Liver (tissue), 9 donors: ENCODE data around the gene PLB1. TPM values are rescaled to one million over a fixed set of nuclear protein-coding genes. Genes with fewer than 3 reads are reported as not detected.

ENCODE experiments used
- DNase-seq: peaks from one replicate; pipeline ENCODE4 v3.0.0-alpha.2; 2017; ENCODE audit warnings: low spot score
- H3K27ac ChIP-seq, 2 donors: one replicate each; pipeline ENCODE4 v1.7.0; 2013; ENCODE audit warnings: inconsistent platforms in 2 of 2, low read length in 2 of 2, control low read depth in 1 of 2, low read depth in 1 of 2, mild to moderate bottlenecking in 1 of 2
- H3K27me3 ChIP-seq, 4 donors: one replicate each; pipeline versions ENCODE4 v1.6.1 to v1.7.0; 2013; ENCODE audit warnings: low read length in 3 of 4, inconsistent platforms in 1 of 4, mild to moderate bottlenecking in 1 of 4, moderate library complexity in 1 of 4; ENCODE audit not compliant: control insufficient read depth in 4 of 4, insufficient read depth in 4 of 4
- H3K36me3 ChIP-seq, 4 donors: one replicate each; pipeline versions ENCODE4 v1.6.1 to v1.7.0; 2013; ENCODE audit warnings: low read length in 3 of 4, mild to moderate bottlenecking in 3 of 4, low read depth in 1 of 4, moderate library complexity in 1 of 4; ENCODE audit not compliant: control insufficient read depth in 4 of 4, insufficient read depth in 3 of 4
- H3K4me1 ChIP-seq, 4 donors: one replicate each; pipeline versions ENCODE4 v1.6.1 to v1.7.0; 2013; ENCODE audit warnings: low read length in 3 of 4, mild to moderate bottlenecking in 3 of 4, moderate library complexity in 1 of 4; ENCODE audit not compliant: control insufficient read depth in 4 of 4, insufficient read depth in 4 of 4
- H3K4me3 ChIP-seq, 3 donors: one replicate each; pipeline versions ENCODE4 v1.6.1 to v1.7.0; 2013; ENCODE audit warnings: low read length in 3 of 3, control low read depth in 1 of 3, low read depth in 1 of 3, mild to moderate bottlenecking in 1 of 3
- H3K9ac ChIP-seq, 2 donors: one replicate each; pipeline ENCODE4 v1.7.0; 2013; ENCODE audit warnings: low read length in 2 of 2, mild to moderate bottlenecking in 2 of 2, moderate library complexity in 2 of 2, control low read depth in 1 of 2, low read depth in 1 of 2
- H3K9me3 ChIP-seq, 4 donors: one replicate each; pipeline versions ENCODE4 v1.6.1 to v1.7.0; 2013; ENCODE audit warnings: low read length in 3 of 4; ENCODE audit not compliant: control insufficient read depth in 4 of 4
- EGR1 ChIP-seq, 2 donors: IDR thresholded peaks; 2 replicates each; pipeline ENCODE4 v1.6.1; 2016 to 2018; ENCODE audit warnings: antibody characterized with exemption in 2 of 2, low read depth in 2 of 2
- FOXA1 ChIP-seq: IDR thresholded peaks from 2 replicates; pipeline ENCODE4 v1.6.1; 2016; ENCODE audit warnings: antibody characterized with exemption
- FOXA2 ChIP-seq: IDR thresholded peaks from 2 replicates; pipeline ENCODE4 v1.6.1; 2016; ENCODE audit warnings: antibody characterized with exemption
- GABPA ChIP-seq, 2 donors: IDR thresholded peaks in 1 of 2; conservative IDR thresholded peaks in 1 of 2; 2 replicates each; pipeline ENCODE4 v1.6.1; 2016; ENCODE audit warnings: antibody characterized with exemption in 2 of 2, mild to moderate bottlenecking in 1 of 2, moderate library complexity in 1 of 2
- HNF4A ChIP-seq, 2 donors: conservative IDR thresholded peaks; 2 replicates each; pipeline ENCODE4 v1.6.1; 2016; ENCODE audit warnings: antibody characterized with exemption in 2 of 2, mild to moderate bottlenecking in 2 of 2
- HNF4G ChIP-seq: IDR thresholded peaks from 2 replicates; pipeline ENCODE4 v1.6.1; 2016; ENCODE audit warnings: antibody characterized with exemption
- JUND ChIP-seq, 2 donors: IDR thresholded peaks; 2 replicates each; pipeline ENCODE4 v1.6.1; 2016; ENCODE audit warnings: antibody characterized with exemption in 2 of 2
- NR2F2 ChIP-seq: IDR thresholded peaks from 2 replicates; pipeline ENCODE4 v1.6.1; 2016; ENCODE audit warnings: antibody characterized with exemption
- RAD21 ChIP-seq, 2 donors: IDR thresholded peaks; 2 replicates each; pipeline ENCODE4 v1.6.1; 2016; ENCODE audit warnings: antibody characterized with exemption in 2 of 2, mild to moderate bottlenecking in 2 of 2
- RXRA ChIP-seq, 2 donors: IDR thresholded peaks; 2 replicates each; pipeline ENCODE4 v1.6.1; 2017 to 2018; ENCODE audit warnings: antibody characterized with exemption in 2 of 2, mild to moderate bottlenecking in 1 of 2
- SP1 ChIP-seq: IDR thresholded peaks from 2 replicates; pipeline ENCODE4 v1.6.1; 2018; ENCODE audit warnings: antibody characterized with exemption, mild to moderate bottlenecking
- TAF1 ChIP-seq: conservative IDR thresholded peaks from 2 replicates; pipeline ENCODE4 v1.6.1; 2016; ENCODE audit warnings: antibody characterized with exemption, mild to moderate bottlenecking
- YY1 ChIP-seq: IDR thresholded peaks from 2 replicates; pipeline ENCODE4 v1.6.1; 2016; ENCODE audit warnings: antibody characterized with exemption, mild to moderate bottlenecking
- WGBS: extraction: QIAGEN DNeasy Blood & Tissue Kit; methylation state at CpG from one replicate; pipeline ENCODE4 v1.1.7; 2013; 5-methylcytosine and 5-hydroxymethylcytosine counted together
- polyA plus RNA-seq, 2 donors: library from polyadenylated mRNA; stranded (reverse) in 1 of 2; unstranded in 1 of 2; fragments of 200-250 nt in 1 of 2; fragments of >200 nt in 1 of 2; fragmentation: Nextera tagmentation in 1 of 2; extraction: Ambion mirVana in 1 of 2; gene quantifications; one replicate each; pipeline versions ENCODE4 v1.2.1 to v1.2.3, GENCODE V29; 2013 to 2015
- total RNA-seq, 2 donors: library from RNA; depleted of rRNA; stranded (reverse); fragments of >200 nt; gene quantifications; one replicate each; pipeline ENCODE4 v1.2.3, GENCODE V29; 2014
- TF ChIP-seq, protein P1 (sequence below): IDR thresholded peaks from 2 replicates; pipeline ENCODE4 v1.6.1; 2016; ENCODE audit warnings: antibody characterized with exemption
- TF ChIP-seq, protein P2 (sequence below): IDR thresholded peaks from 2 replicates; pipeline ENCODE4 v1.6.1; 2016; ENCODE audit warnings: antibody characterized with exemption, mild to moderate bottlenecking
- TF ChIP-seq, protein P3 (sequence below): IDR thresholded peaks from 2 replicates; pipeline ENCODE4 v1.6.1; 2016; ENCODE audit warnings: antibody characterized with exemption
- TF ChIP-seq, protein P4 (sequence below): fragments of 150-350 bp; IDR thresholded peaks from 2 replicates; pipeline ENCODE4 v1.5.1; 2017; ENCODE audit warnings: improper control_type of control experiment, low read depth, low read length; ENCODE audit not compliant: missing input control
- TF ChIP-seq, protein P5 (sequence below): IDR thresholded peaks from 2 replicates; pipeline ENCODE4 v1.6.1; 2016; ENCODE audit warnings: antibody characterized with exemption
- donor health status: healthy.
- donor health status: healthy.
- donor health status: healthy.
- donor health status: healthy.
- donor health status: healthy.

The PLB1 gene
- total and polyA plus RNA-seq, 4 donors: 0.58 to 4.5 (median 1.6) TPM

- H3K27ac ChIP-seq: no peak overlapping the region
- H3K27me3 ChIP-seq: no peaks in the 10 kb centered on the region
- TF ChIP-seq FOXA1 (no peak), SP1 (no peak), RXRA (IDR thresholded peaks at IDR 0.05) (no peak), JUND (IDR thresholded peaks at IDR 0.05) (no peak), FOXA2 (no peak), HNF4G (no peak), TAF1 (no peak), YY1 (no peak), NR2F2 (no peak), RAD21 (IDR thresholded peaks at IDR 0.05) (no peak), HNF4A (conservative IDR thresholded peaks at IDR 0.05) (no peak), GABPA (IDR thresholded peaks at IDR 0.05 in 1 of 2, conservative IDR thresholded peaks at IDR 0.05 in 1 of 2) (no peak), EGR1 (IDR thresholded peaks at IDR 0.05; ENCODE audit: low read depth in 2 of 2) (no peak)
- TF ChIP-seq, protein P1, sequence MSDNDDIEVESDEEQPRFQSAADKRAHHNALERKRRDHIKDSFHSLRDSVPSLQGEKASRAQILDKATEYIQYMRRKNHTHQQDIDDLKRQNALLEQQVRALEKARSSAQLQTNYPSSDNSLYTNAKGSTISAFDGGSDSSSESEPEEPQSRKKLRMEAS: no peak
- TF ChIP-seq, protein P2, sequence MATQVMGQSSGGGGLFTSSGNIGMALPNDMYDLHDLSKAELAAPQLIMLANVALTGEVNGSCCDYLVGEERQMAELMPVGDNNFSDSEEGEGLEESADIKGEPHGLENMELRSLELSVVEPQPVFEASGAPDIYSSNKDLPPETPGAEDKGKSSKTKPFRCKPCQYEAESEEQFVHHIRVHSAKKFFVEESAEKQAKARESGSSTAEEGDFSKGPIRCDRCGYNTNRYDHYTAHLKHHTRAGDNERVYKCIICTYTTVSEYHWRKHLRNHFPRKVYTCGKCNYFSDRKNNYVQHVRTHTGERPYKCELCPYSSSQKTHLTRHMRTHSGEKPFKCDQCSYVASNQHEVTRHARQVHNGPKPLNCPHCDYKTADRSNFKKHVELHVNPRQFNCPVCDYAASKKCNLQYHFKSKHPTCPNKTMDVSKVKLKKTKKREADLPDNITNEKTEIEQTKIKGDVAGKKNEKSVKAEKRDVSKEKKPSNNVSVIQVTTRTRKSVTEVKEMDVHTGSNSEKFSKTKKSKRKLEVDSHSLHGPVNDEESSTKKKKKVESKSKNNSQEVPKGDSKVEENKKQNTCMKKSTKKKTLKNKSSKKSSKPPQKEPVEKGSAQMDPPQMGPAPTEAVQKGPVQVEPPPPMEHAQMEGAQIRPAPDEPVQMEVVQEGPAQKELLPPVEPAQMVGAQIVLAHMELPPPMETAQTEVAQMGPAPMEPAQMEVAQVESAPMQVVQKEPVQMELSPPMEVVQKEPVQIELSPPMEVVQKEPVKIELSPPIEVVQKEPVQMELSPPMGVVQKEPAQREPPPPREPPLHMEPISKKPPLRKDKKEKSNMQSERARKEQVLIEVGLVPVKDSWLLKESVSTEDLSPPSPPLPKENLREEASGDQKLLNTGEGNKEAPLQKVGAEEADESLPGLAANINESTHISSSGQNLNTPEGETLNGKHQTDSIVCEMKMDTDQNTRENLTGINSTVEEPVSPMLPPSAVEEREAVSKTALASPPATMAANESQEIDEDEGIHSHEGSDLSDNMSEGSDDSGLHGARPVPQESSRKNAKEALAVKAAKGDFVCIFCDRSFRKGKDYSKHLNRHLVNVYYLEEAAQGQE: no peak
- TF ChIP-seq, protein P3, sequence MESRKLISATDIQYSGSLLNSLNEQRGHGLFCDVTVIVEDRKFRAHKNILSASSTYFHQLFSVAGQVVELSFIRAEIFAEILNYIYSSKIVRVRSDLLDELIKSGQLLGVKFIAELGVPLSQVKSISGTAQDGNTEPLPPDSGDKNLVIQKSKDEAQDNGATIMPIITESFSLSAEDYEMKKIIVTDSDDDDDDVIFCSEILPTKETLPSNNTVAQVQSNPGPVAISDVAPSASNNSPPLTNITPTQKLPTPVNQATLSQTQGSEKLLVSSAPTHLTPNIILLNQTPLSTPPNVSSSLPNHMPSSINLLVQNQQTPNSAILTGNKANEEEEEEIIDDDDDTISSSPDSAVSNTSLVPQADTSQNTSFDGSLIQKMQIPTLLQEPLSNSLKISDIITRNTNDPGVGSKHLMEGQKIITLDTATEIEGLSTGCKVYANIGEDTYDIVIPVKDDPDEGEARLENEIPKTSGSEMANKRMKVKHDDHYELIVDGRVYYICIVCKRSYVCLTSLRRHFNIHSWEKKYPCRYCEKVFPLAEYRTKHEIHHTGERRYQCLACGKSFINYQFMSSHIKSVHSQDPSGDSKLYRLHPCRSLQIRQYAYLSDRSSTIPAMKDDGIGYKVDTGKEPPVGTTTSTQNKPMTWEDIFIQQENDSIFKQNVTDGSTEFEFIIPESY: no peak
- TF ChIP-seq, protein P4, sequence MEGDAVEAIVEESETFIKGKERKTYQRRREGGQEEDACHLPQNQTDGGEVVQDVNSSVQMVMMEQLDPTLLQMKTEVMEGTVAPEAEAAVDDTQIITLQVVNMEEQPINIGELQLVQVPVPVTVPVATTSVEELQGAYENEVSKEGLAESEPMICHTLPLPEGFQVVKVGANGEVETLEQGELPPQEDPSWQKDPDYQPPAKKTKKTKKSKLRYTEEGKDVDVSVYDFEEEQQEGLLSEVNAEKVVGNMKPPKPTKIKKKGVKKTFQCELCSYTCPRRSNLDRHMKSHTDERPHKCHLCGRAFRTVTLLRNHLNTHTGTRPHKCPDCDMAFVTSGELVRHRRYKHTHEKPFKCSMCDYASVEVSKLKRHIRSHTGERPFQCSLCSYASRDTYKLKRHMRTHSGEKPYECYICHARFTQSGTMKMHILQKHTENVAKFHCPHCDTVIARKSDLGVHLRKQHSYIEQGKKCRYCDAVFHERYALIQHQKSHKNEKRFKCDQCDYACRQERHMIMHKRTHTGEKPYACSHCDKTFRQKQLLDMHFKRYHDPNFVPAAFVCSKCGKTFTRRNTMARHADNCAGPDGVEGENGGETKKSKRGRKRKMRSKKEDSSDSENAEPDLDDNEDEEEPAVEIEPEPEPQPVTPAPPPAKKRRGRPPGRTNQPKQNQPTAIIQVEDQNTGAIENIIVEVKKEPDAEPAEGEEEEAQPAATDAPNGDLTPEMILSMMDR: no peak
- TF ChIP-seq, protein P5, sequence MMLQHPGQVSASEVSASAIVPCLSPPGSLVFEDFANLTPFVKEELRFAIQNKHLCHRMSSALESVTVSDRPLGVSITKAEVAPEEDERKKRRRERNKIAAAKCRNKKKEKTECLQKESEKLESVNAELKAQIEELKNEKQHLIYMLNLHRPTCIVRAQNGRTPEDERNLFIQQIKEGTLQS: no peak
- no peaks in the 10 kb centered on the region for H3K9me3 ChIP-seq
- DNase-seq: no peak
- no peak overlapping the region for H3K4me3 ChIP-seq
- WGBS: 85% methylated on average over 7 of the region's 7 CpGs
- H3K36me3 ChIP-seq: no peaks in the 10 kb centered on the region
- no peaks in the 10 kb centered on the region for H3K4me1 ChIP-seq
- no peak overlapping the region for H3K9ac ChIP-seq
These were observed 91.0 kb downstream of the PLB1 start for GRCh38 chr2:28586867-28587266.
